ENCODE data around the gene PRPSAP1.

DNA sequence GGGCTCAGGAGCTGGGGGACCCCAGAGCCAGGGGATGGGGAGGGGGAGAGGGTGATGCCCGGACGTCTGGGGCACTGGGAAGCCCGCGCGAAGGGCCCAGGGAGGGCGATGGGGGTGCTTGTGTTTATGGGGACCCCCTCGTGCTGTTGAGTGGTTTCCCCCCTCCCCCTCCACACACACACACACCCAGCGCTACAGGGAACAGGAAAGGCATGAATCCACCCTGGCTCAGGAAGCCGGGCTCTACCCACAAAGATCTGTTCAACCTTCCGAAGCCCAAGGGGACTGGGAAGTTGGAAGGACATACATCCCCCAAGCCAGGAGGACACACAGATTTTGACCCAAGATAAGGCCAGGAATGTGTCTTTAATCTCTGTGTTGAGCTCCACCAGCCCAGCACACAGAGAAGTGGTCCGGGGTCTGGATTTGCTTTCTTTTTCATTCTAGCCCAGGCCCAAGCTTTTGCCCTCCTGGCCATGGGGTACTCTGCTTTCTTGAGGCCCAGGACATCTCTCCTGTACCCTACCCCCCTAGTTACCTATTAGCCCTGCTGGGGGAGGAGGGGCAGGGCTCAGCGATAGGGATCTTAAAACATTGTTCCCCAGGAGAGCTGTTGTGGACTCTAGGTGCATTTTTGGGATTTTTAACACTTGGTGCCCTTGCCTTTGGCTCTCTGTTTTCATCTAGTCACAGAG lies 87.3 kb downstream of the PRPSAP1 start:
- TF ChIP-seq POLR2AphosphoS5 (IDR thresholded peaks at IDR 0.05; ENCODE audit: low read depth, low read length) = peak; percentile 32; the same call in 1 of the 2 replicates
- TF ChIP-seq, protein P1, sequence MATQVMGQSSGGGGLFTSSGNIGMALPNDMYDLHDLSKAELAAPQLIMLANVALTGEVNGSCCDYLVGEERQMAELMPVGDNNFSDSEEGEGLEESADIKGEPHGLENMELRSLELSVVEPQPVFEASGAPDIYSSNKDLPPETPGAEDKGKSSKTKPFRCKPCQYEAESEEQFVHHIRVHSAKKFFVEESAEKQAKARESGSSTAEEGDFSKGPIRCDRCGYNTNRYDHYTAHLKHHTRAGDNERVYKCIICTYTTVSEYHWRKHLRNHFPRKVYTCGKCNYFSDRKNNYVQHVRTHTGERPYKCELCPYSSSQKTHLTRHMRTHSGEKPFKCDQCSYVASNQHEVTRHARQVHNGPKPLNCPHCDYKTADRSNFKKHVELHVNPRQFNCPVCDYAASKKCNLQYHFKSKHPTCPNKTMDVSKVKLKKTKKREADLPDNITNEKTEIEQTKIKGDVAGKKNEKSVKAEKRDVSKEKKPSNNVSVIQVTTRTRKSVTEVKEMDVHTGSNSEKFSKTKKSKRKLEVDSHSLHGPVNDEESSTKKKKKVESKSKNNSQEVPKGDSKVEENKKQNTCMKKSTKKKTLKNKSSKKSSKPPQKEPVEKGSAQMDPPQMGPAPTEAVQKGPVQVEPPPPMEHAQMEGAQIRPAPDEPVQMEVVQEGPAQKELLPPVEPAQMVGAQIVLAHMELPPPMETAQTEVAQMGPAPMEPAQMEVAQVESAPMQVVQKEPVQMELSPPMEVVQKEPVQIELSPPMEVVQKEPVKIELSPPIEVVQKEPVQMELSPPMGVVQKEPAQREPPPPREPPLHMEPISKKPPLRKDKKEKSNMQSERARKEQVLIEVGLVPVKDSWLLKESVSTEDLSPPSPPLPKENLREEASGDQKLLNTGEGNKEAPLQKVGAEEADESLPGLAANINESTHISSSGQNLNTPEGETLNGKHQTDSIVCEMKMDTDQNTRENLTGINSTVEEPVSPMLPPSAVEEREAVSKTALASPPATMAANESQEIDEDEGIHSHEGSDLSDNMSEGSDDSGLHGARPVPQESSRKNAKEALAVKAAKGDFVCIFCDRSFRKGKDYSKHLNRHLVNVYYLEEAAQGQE (IDR thresholded peaks at IDR 0.05; ENCODE audit: insufficient read depth in 1 of 2, low read depth in 2 of 2, low read length in 2 of 2) = no peak
- TF ChIP-seq TAF1 (IDR thresholded peaks at IDR 0.05; ENCODE audit: borderline replicate concordance, insufficient read depth, low read length) = no peak
- no peak for TF ChIP-seq FOXP2 (optimal IDR thresholded peaks at IDR 0.05; ENCODE audit: borderline replicate concordance, extremely low read depth, extremely low read length, insufficient read depth)
